ENCODE measurements around the gene SPIRE2. TPM values are rescaled to one million over a fixed set of nuclear protein-coding genes. Genes with fewer than 3 reads are reported as not detected.

SPIRE2 gene
- total RNA-seq, 3 donors from 2014 or later (not counting 1 experiment from before 2014, with no cell fraction given): 4.5 to 8.7 (median 6.5) TPM

GRCh38 chr16:89902980-89903379 lies 74.7 kb downstream of the SPIRE2 start:
- Histone ChIP-seq H3K4me1 (ENCODE audit: control insufficient read depth, insufficient read depth, low read length) (peaks cover 8% of the 10 kb centered on the region), H3K4me3 (ENCODE audit: low read length) (no peak overlapping the region), H3K36me3 (ENCODE audit: control insufficient read depth, insufficient read depth, low read length) (peaks cover 68% of the 10 kb centered on the region), H3K27ac (ENCODE audit: low read length) (no peak overlapping the region), H3K27me3 (ENCODE audit: control insufficient read depth, insufficient read depth, low read length) (no peaks in the 10 kb centered on the region), H3K9me3 (ENCODE audit: control insufficient read depth, insufficient read depth, low read length) (no peaks in the 10 kb centered on the region)
- intact Hi-C loops (cut with micrococcal nuclease): no loop called here
- peaks cover 6 to 11% of the 10 kb centered on the region in 2 donors for H3K4me1 Mint-ChIP-seq
- ATAC-seq: no peak
- no peaks in the 10 kb centered on the region for H3K27me3 Mint-ChIP-seq (ENCODE audit: low read depth in 2 of 2)
- no peak overlapping the region for H3K27ac Mint-ChIP-seq
- TF ChIP-seq, protein P1, sequence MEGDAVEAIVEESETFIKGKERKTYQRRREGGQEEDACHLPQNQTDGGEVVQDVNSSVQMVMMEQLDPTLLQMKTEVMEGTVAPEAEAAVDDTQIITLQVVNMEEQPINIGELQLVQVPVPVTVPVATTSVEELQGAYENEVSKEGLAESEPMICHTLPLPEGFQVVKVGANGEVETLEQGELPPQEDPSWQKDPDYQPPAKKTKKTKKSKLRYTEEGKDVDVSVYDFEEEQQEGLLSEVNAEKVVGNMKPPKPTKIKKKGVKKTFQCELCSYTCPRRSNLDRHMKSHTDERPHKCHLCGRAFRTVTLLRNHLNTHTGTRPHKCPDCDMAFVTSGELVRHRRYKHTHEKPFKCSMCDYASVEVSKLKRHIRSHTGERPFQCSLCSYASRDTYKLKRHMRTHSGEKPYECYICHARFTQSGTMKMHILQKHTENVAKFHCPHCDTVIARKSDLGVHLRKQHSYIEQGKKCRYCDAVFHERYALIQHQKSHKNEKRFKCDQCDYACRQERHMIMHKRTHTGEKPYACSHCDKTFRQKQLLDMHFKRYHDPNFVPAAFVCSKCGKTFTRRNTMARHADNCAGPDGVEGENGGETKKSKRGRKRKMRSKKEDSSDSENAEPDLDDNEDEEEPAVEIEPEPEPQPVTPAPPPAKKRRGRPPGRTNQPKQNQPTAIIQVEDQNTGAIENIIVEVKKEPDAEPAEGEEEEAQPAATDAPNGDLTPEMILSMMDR (IDR thresholded peaks at IDR 0.05): no peak
- H3K9me3 Mint-ChIP-seq: no peaks in the 10 kb centered on the region
- WGBS (ENCODE audit: insufficient coverage): 96% methylated on average over 11 of the region's 11 CpGs
- peaks cover 6% of the 10 kb centered on the region for H3K36me3 Mint-ChIP-seq
- DNase-seq: no peak
- no peak overlapping the region for H3K4me3 Mint-ChIP-seq

GRCh38 chr16:89903908-89904515 lies 75.7 kb downstream of the SPIRE2 start:
- intact Hi-C loops (cut with micrococcal nuclease): no loop called here
- H3K4me1 Mint-ChIP-seq: peaks cover 1 to 8% of the 10 kb centered on the region in 2 donors
- no peak overlapping the region for H3K4me3 Mint-ChIP-seq
- Histone ChIP-seq H3K27ac (ENCODE audit: low read length) (no peak overlapping the region), H3K9me3 (ENCODE audit: control insufficient read depth, insufficient read depth, low read length) (no peaks in the 10 kb centered on the region), H3K4me1 (ENCODE audit: control insufficient read depth, insufficient read depth, low read length) (peaks cover 8% of the 10 kb centered on the region), H3K27me3 (ENCODE audit: control insufficient read depth, insufficient read depth, low read length) (no peaks in the 10 kb centered on the region), H3K4me3 (ENCODE audit: low read length) (no peak overlapping the region), H3K36me3 (ENCODE audit: control insufficient read depth, insufficient read depth, low read length) (peaks cover 62% of the 10 kb centered on the region)
- 96% methylated on average over 19 of the region's 19 CpGs for WGBS (ENCODE audit: insufficient coverage)
- no peaks in the 10 kb centered on the region for H3K27me3 Mint-ChIP-seq (ENCODE audit: low read depth in 2 of 2)
- DNase-seq: no peak
- no peak overlapping the region for H3K27ac Mint-ChIP-seq
- peaks cover 1% of the 10 kb centered on the region for H3K36me3 Mint-ChIP-seq
- no peak for ATAC-seq
- TF ChIP-seq, protein P1 (IDR thresholded peaks at IDR 0.05): no peak
- no peaks in the 10 kb centered on the region for H3K9me3 Mint-ChIP-seq

DNA sequence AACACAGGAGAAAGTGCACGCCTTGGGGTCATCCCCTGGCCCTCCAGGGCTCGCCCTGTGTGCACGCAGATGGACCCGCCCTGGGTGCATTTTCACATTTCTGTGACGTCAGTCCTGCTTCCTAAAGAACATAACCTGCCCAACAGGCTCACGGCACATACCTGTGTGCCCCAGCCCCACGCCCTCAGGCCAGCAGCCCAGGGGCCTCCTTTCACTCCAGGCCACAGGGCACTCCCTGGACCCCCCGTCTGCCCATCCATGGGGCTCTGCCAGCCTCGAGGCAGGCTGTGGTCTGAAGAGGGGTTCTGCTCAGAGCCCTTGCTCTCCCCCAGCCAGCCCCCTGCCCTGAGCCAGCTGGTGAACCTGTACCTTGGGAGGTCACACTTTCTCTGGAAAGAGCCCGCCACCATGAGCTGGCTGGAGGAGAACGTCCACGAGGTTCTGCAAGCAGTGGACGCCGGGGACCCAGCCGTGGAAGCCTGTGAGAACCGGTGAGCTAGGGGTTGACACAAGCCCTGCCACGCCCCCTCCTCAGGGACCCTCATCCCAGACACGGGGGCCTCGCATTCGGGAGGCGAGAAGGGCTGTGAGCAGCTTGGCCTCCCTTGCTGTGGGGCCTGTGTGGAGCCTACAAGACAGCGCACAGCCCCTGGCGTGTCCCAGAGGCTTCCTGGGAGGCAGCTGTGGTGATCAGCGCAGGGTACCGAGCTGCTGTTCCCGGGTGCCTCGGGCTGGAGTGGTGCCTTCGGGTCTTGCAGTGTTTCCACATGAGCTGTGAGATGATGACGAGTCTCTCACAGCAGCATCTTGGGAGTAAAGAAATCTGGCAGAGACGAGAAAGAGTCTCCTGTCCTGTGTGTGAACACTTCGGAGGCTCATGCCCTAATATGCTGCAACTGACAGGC lies 76.6 kb downstream of the SPIRE2 start:
- Mint-ChIP-seq H3K27ac (no peak overlapping the region), H3K36me3 (no peaks in the 10 kb centered on the region), H3K4me1 (peaks cover 0 to 11% of the 10 kb centered on the region in 2 donors), H3K9me3 (no peaks in the 10 kb centered on the region), H3K27me3 (ENCODE audit: low read depth in 2 of 2) (no peaks in the 10 kb centered on the region), H3K4me3 (no peak overlapping the region)
- DNase-seq: no peak
- H3K36me3 ChIP-seq (ENCODE audit: control insufficient read depth, insufficient read depth, low read length): peaks cover 61% of the 10 kb centered on the region
- no peak overlapping the region for H3K4me3 ChIP-seq (ENCODE audit: low read length)
- no peaks in the 10 kb centered on the region for H3K27me3 ChIP-seq (ENCODE audit: control insufficient read depth, insufficient read depth, low read length)
- H3K9me3 ChIP-seq (ENCODE audit: control insufficient read depth, insufficient read depth, low read length): no peaks in the 10 kb centered on the region
- H3K27ac ChIP-seq (ENCODE audit: low read length): no peak overlapping the region
- H3K4me1 ChIP-seq (ENCODE audit: control insufficient read depth, insufficient read depth, low read length): peaks cover 9% of the 10 kb centered on the region
- ATAC-seq: no peak
- WGBS (ENCODE audit: insufficient coverage): 96% methylated on average over 31 of the region's 31 CpGs
- intact Hi-C loops (cut with micrococcal nuclease): no loop called here
- TF ChIP-seq, protein P1 (IDR thresholded peaks at IDR 0.05): no peak
